ENCODE data around the gene IRF6.
A peak's percentile ranks its signal among the peaks of the same experiment; 100 is the strongest.

Gene IRF6

DNA sequence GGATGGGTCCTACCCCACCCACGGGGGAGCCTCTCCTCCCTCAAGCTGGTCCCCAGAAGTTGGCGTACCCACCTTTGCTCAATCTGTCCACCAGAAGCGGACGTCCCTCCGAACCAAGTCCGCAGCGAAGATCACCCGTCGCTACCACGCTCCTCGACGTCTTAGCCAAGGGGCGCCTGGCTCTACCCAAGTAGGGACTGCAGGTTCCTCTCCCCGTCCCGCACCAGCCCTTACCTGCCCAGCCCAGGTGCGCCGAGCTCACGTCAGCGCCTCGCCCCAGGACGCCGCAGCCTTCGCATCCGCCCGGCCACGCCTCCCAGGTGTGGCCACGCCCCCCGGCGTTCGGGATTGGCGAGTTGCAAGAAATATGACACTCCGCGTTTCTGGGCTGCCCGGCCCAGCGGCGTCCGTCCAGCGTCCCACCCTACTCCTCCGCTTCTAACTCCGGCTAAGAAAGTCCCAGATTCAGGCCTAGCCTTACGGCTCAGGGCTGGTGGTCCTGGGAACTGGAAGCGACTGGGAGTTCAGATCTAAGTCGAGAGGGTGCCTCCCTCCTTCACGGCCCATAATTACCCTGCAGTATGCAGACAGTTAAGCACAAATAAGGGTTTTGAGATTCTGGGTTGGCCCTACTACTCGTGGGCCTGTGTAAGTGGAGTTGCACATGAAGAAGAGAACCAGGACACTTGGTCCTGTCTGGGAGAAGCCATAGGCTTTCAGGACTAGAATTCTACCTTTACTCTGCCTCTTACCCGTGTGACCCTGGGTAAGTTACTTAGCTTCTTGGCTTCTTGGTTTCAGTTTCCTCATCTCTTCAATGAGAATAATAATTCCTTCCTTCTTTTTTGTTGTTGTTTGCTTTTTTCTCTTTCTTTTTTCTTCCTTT lies at the start of gene IRF6:
TSS of gene IRF6 (minus strand) at position 268 of the 886 bp plus-strand sequence. CDS start 4,729 bp downstream, outside the sequence.
- peak; percentile 49 for DNase-seq (ENCODE audit: low read depth in 2 of 2)

DNA sequence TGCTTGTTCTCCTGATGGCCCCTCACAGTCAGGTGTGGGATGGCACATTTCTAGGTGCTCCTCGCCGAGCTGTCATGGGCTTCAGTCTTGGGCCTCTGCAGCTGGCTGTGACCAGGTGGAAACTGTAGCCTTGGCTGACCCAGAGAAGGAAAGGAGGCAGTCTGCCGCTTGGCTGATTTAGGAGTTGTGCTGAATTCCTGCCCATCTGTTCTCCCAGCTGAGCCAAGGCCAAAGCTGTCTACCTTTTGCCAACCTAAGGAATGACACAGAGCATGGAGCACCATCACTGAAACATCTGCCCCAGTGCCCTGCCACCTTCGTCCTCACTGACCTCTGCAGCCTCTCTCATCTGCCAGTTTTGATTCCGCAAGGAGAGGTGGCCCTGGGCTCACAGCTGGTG lies 49.7 kb upstream of the IRF6 start:
- DNase-seq (ENCODE audit: low read depth in 2 of 2): no peak

DNA sequence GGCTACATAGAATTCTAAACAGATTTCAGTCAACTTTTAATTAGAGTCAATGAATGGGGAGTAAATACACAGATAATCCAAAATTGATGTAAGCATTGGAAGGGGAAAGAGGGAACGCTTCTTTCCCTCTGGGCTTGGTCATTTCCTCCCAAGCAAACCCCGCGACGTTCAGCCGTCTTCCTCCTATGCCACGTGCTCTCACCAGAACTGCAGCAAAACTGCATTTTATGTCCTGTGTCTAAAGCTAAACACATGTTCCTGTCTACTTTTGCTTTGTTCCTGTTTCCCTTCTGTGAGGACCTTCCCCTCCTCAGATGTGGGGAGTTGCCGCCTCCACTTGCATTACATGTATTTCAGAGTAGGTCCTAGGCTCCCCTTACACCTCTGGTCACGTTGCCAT lies 49.1 kb upstream of the IRF6 start:
- no peak for DNase-seq (ENCODE audit: low read depth in 2 of 2)

DNA sequence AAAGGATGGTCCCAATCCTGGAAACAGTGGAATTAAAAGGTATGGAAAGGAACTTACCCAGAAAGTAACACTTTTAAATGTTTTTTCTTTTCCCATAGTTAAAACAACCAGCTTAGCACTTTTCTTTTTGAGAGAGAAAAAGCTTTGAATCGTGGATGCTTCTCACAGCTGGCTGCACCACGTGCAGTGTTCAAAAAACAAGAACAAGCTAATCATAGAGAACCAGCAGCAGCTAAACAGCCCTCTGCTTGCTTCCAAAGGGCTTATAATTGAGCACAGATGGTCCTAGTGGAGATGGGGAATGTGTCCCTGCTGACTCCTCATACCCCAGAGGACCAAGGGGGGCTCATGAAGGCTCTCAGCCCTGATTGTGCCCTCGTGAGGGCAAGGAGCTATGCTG lies 48.3 kb upstream of the IRF6 start:
- DNase-seq (ENCODE audit: low read depth in 2 of 2): no peak

DNA sequence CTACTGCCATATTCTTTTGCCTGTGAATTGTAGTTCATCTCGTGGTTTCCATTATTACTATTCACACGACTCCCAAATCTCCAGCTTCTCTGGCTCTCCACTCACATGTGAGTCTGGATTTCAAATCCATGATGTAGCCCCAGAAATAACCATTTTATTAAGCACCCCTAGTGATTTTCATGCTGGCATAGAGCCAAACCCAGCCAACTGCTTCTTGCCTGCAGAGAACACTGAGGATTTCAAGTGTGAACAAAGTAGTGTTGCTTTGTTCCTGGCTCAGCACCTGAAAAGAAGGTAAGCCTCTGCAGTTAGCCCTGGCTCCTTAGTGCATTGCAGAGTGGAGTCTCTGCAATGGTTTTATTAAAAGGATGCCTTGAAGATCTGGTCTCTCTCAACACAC lies 47.7 kb upstream of the IRF6 start:
- DNase-seq (ENCODE audit: low read depth in 2 of 2): no peak

DNA sequence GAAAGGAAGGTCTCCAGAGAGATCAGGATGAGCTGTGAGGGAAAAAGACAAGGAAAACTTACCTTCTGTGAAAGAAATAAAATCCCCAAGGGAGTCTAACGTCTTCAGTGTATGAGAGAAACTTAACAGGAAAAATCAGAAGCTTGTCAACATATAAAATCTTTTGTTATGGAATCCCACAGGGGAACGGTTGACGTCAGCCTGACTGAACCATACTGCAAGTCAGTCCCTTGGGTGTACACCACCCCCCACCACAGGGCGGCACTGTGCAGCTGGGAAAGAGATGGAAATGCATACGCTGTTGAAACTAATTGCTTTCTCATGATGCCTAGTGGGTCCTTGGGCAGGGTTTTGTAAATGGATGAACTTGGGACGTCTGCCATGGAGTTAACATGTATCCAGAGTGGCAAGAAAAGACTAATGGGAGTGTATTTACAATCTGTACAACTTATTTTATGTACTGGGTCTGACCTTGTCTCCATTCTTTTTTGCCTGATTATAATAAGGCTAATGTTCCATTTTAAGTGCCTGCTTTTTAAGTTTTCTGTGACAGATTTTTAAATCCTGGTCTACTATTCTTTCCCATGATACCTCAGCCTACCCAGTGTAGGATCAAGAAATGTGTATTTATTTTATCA lies 44.5 kb upstream of the IRF6 start:
- DNase-seq (ENCODE audit: low read depth in 2 of 2): no peak

DNA sequence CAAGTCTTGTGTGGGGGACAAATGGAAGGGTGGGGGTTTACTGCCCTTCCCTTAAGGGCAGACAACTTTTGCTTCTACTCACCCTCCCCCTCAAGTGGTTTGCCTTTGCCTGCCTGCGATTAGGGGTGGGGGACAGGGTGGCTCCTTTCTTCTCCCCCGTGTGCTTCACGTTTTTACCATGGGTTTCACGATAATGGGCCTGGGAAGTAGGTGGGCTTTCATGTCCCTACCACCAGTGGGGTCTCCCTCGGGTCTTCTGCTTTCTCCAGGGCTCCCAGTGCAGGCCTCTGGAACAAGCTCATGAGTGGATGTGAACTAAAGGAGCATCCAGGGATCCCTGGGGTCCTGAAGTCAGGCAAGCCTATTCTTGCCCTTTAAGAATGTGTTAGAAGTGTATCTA lies 43.4 kb upstream of the IRF6 start:
- no peak for DNase-seq (ENCODE audit: low read depth in 2 of 2)

DNA sequence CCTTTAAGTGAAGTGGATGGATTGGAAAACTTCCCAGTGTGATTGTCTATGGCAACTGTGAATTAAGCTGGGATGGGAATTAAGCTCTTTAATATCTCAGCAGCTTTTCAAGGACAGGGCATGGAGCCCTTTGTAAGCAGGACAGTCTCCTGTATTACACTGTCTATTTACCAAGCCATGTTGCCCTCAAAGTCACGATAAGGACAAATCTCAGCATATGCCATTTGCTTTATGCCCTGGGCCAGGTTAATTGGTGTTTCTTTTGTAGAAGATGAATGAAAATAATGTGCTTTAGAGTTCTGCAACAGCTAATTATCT lies 39.4 kb upstream of the IRF6 start:
- DNase-seq (ENCODE audit: low read depth in 2 of 2): no peak

DNA sequence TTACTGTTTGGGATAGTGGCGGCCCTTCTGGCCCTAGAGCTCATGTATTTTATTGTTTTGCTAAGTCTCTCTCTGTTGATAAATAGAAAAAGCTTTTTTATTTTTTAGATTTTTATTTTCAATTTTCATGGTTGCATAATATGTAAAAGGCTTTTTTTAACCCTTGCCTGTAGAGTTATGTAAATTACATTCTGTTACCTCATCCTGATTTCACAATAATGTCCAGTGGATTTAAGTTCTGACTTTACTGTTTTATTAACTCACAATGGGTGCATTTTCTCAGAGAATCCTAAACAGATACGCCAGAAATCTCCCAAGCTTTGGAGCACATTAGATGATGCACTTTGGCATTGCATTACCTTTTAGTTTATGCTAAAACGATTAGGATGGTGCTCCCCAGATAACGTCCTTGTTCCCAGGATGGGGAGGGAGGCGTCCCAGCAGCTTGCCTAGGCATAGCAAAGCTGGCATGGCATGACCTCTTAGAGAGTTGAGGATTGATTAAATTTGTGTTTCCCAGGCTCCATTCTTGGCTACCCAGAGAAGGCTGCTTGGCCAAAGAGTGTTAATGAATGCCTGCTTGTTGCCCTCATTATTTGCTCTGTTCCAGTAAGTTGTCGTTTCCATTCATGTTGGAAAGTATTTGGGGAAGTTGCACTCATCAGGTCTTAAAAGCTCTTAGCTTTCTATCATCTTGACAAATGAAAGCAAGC lies 38.9 kb upstream of the IRF6 start:
- no peak for DNase-seq (ENCODE audit: low read depth in 2 of 2)

DNA sequence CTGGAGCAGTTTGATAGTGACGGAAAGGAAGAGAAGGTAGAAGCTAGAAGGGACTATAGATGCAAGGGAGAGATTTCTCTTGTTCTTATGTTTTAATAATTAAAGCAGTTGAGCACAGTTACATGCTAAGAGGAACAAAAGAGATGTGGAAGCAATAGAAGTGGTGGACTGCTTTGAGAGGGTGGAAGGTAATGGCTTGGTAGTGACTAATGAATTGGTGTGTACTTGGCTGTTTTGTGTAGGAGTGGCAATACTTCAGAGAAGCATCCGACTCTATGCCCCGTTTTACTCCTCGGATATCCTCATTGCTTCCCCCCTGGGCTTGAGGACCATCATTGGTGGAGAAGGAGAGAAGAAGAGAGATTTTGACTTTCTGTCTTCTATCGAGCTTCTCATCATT lies 34.7 kb upstream of the IRF6 start:
- DNase-seq (ENCODE audit: low read depth in 2 of 2): no peak

DNA sequence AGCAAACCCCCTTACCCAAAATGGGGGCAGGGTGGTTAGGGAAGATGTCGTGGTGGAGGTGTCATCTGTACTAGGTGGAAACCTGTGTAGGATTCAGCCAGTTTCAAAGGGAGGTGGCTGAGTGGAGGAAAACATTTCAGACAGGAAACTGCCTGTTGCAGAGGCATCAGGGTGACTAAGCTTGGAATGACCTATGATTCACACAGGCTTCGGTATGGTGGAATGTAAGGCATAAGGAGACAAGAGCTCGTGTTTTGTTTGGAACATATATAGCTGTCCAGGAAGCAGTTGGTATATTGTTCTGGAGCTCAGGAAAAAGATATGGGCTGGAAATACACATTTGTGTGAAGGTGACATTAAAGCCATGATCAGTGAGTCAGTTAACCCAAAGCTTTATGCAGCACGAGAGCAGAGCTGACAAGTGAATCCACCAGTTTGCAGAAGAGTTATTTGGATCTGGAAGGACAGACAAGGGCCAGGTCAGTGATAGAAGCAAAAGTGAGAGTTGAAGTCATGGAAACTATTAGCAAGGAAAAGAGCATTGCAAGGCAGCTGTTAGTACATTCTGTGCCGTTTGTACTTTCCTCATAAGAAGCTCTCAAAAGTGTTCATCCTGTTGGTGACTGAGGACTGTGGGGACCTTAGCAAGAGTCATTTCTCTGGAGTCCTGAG lies 34.1 kb upstream of the IRF6 start:
- DNase-seq (ENCODE audit: low read depth in 2 of 2): no peak

DNA sequence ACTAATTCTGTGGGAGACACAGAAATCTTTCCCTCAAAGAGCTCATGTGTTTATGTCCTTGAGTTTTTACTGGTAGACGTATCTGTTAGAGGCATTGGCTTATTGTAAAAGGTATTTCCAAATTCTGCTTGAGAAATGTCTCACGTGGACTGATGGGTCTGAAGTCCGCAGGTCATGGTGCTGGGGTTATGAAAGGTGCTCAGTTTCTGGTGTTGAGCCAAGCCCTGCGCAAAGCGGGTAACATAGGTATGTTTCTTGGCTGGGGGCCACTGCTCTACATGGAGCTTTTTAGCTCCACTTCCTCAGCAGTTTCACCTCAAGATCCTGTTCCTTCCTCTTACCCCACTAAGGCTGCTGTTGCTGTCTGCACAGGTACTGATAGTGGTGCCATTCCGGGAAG lies 32.6 kb upstream of the IRF6 start:
- DNase-seq (ENCODE audit: low read depth in 2 of 2): no peak

DNA sequence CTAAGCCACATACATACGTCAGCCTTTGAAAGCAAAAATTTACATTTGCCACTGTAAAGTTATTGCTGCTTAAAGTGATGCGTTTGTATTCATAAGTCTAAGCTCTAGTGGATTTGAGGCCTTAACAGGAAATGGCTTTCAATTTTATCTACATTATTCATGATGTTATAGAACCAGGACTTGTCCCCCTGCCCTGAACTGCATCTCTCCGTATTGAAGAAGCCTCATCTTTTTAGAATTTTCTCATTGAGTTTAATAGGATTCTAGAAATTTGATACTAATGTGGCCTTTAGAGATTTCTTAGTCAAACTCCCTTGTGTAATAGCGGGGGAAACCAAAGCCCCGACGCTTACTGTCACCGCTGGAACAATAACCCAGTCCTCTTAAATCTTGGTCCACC lies 31.7 kb upstream of the IRF6 start:
- no peak for DNase-seq (ENCODE audit: low read depth in 2 of 2)

DNA sequence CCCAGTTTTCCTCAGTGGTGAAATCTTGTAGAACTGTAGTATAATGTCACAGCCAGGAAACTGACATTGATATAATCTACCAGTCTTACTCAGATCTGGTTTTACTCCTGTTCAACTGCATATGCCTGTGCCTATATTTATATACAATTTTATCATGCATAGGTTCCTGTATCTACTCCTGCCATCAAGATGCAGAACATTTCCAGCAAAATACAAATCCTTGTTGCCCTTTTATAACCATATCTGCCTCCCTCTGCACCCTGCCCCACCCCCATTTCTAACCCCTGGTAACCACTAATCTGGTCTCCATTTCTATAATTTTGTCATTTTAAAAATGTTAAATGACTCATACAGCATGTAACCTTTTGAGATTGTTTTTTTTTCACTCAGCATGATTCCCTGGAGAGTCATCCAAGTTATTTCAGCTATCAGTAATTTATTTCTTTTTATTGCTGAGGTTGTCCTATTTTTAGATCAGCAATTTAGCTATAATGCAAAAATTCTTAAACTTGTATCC lies 29.9 kb upstream of the IRF6 start:
- no peak for DNase-seq (ENCODE audit: low read depth in 2 of 2)

DNA sequence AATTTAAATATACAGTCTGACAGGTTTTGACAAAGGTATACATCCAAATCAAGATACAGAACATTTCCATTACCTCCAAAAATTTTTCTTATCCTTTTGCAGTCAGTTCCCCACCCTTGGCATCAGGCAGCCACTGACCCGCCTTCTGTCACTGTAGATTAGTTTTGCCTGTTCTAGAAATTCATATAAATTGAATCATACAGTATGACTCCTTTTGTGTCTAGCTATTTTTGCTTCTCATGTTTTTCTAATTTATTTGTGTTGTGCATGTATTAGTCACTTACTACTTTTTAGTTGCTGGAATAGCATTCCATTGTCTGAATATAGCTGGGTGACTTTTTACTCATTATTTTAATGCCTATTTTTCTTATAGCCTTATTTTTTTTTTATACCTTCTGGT lies 25.7 kb upstream of the IRF6 start:
- DNase-seq (ENCODE audit: low read depth in 2 of 2): no peak

DNA sequence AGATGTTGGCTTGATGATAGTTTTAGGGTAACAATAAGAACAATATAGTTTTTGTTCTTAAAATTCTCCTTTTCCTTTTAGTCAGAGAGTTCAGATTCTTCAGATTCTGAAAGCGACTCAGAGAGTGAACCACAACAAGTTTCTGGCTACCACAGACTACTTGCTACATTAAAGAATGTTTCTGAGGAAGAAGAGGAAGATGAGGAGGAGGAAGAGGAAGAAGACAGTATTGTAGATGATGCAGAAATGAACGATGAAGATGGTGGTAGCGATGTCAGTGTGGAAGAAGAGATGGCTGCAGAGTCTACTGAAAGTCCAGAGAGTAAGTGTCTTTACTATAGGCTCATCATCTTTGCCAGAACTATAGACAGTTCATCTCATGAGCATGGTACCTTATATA lies 24.8 kb upstream of the IRF6 start:
- no peak for DNase-seq (ENCODE audit: low read depth in 2 of 2)

DNA sequence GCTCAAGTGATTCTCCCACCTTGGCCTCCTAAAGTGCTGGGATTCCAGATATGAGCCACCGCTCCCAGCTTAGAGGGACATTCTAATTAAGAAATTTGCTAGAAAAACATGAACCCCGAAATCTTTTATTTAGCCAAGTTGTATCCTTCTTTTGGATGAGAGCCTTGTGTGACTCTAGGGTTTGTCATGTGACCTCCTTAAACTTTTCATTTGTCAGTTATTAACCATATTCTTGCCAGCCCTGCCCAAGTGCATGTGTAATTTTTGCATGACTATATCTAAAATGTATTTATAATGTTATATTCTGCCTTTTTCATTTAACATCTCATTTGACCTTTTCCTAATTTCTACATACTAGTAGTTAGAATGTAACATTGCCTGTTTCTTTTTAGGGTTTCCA lies 23.8 kb upstream of the IRF6 start:
- DNase-seq (ENCODE audit: low read depth in 2 of 2): no peak

DNA sequence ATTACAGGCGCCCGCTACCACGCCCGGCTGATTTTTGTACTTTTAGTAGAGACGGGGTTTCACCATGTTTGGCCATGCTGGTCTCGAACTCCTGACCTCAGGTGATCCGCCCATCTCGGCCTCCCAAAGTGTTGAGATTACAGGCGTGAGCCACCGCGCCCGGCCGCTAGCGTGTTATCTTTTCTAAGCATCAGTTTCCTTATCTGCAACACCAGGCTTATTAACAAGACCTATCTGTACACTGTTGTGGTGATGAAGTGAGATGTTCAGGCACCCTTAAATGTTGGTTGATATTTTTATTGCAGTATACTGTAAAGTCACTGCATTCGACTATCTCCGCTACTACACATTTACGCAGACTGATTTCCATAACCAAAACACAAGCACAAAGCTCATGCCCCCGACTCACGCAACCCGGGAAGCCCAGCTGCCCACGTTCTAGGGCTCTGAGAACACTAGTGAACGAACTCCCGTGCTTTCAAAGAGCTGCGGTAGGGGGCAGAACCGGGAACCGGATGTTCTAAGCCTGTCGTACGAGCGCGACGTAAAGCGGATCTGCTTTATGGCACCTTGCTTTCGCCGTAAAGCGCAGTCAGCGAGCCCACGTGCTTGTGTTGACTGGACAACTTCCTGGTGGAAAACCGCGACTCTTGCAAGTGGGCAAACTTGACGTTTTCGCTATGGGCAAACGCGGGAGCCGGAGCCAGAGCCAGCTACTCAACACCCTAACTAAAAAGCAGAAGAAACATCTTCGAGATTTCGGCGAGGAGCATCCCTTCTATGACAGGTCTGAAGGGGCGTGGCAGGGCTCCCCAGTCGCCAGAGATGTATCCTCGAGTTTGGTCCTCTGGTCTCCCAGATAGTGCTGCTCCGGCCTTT lies 21.7 kb upstream of the IRF6 start, which contains the start of gene UTP25:
TSS of gene UTP25 (plus strand) at position 589 of the 879 bp plus-strand sequence. CDS start at position 681, 92 bp downstream.
- DNase-seq (ENCODE audit: low read depth in 2 of 2): peak; percentile 88 to 89

DNA sequence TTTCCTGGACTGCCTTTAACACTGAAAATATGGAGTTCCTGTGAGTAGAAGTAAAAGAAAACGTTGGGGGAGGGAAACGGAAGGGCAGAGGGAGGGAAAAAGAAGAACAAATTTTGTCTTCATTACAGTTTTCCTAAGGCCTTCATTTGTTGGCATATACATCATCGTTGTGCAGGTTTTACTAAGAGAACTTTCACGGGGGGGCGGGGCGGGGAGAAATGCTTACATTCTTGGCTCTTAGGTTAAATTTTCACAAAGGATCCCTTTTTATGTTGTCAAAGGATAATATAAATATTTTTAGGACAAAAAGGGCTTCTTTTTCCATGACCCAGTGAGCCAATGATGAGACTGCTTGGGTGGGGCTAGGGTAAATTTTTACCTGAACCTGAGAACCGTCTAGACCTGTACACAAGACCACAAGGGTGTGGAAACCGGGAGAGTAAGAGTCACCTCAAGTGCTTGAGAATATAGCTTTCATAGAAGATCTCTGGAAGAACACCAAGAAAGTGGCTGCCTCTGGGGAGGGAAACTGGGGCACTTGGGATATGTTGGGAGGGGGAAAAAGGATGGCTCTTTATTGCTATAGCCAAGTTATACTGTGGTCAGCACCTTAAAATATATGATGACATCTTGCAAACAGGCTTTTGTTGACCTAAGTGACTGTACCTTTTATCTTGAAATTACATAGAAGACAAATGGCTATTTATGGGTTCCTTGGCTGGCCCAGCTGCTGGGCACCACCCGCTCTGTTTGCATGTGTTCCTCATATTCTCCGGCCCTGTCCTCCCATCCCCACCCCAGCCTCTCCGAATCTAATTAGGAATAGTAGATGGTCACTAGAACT lies 19.9 kb upstream of the IRF6 start:
- no peak for DNase-seq (ENCODE audit: low read depth in 2 of 2)

Data from activated CD8-positive, alpha-beta memory T cell treated with anti-CD3 and anti-CD28 coated beads for 4 hours (primary cell).